ENCODE measurements around the gene SCN9A. TPM values are rescaled to one million over a fixed set of nuclear protein-coding genes. Genes with fewer than 3 reads are reported as not detected.

SCN9A gene
- total and polyA plus RNA-seq, 10 of the 15 experiments (the other 5 are each of a cell fraction or from before 2014, with no cell fraction given), result 0.04 to 0.08 (median 0.08) TPM; not detected in 7

- TF ChIP-seq CEBPB (IDR thresholded peaks at IDR 0.05; ENCODE audit: borderline replicate concordance in 1 of 2, low read depth in 2 of 2, low read length in 2 of 2), result no peak
- TF ChIP-seq ATF2 (IDR thresholded peaks at IDR 0.05; ENCODE audit: low read length), result no peak
- no peak for TF ChIP-seq MEF2B (IDR thresholded peaks at IDR 0.05; ENCODE audit: partially characterized antibody, poor library complexity, severe bottlenecking)
- TF ChIP-seq ZBTB33 (IDR thresholded peaks at IDR 0.05), result no peak
- TF ChIP-seq EZH2 (IDR thresholded peaks at IDR 0.05; ENCODE audit: borderline replicate concordance, control insufficient read depth, low read depth, low read length), result no peak
Observed at GRCh38 chr2:166382448-166382847, 6.7 kb upstream of the SCN9A start (continued).

GRCh38 chr2:166380615-166381014 lies 4.9 kb upstream of the SCN9A start:
- H3K27ac ChIP-seq (ENCODE audit: control insufficient read depth, insufficient read depth), result no peak overlapping the region
- H3K9me3 ChIP-seq (replicated peaks; ENCODE audit: control insufficient read depth, insufficient read depth, low read length), result no peaks in the 10 kb centered on the region
- no peak overlapping the region for H3K9ac ChIP-seq (ENCODE audit: control insufficient read depth, insufficient read depth, low read length)
- SMC1A ChIA-PET (ENCODE audit: uncharacterized antibody, unreplicated experiment), result interaction anchor here (0.9 kb wide), 1 partner anchor 9 kb away, joined by 3 read pairs; no protein-coding TSS in a partner anchor
- no peaks in the 10 kb centered on the region for H3K4me1 ChIP-seq (ENCODE audit: control insufficient read depth, insufficient read depth, low read length)
- in situ Hi-C loops (cut with MboI) (no loop called here), intact Hi-C loops (cut with micrococcal nuclease; ENCODE audit: unreplicated experiment) (no loop called here)
- POLR2A ChIA-PET, result no interaction called here
- no peak overlapping the region for H3K4me3 ChIP-seq
- RAD21 ChIA-PET (ENCODE audit: unreplicated experiment), result no interaction called here
- CTCF ChIA-PET, result no interaction called here
- no peak for DNase-seq (ENCODE audit: low read depth, low spot score)
- ATAC-seq, result no peak
- H4K20me1 ChIP-seq (ENCODE audit: control insufficient read depth, insufficient read depth), result no peaks in the 10 kb centered on the region
- TF ChIP-seq SMC3 (IDR thresholded peaks at IDR 0.05; ENCODE audit: borderline replicate concordance, low read length) (no peak), RAD21 (IDR thresholded peaks at IDR 0.05; ENCODE audit: insufficient read depth, low read depth, low read length) (no peak), CREM (IDR thresholded peaks at IDR 0.05; ENCODE audit: low read depth) (no peak)
- no peaks in the 10 kb centered on the region for H3K36me3 ChIP-seq (ENCODE audit: control insufficient read depth in 2 of 2, insufficient read depth in 2 of 2, low read length in 1 of 2)
- no peaks in the 10 kb centered on the region for H3K79me2 ChIP-seq (ENCODE audit: control insufficient read depth, insufficient read depth, low read length)
- no peak for FAIRE-seq
- no peak overlapping the region for H3K4me2 ChIP-seq (ENCODE audit: control insufficient read depth, insufficient read depth)
- H3K27me3 ChIP-seq (replicated peaks in 1 of 2; ENCODE audit: control insufficient read depth in 2 of 2, insufficient read depth in 2 of 2, low read length in 1 of 2), result no peaks in the 10 kb centered on the region; a peak in 2 of 4 replicates
- 0% methylated on average over 1 of the region's 1 CpG for WGBS (ENCODE audit: insufficient coverage, insufficient replicate concordance, low lambda C conversion rate, missing lambda C conversion rate)
- no TSS peak for BruUV-seq (replicated peaks)
- no peak overlapping the region for H2AFZ ChIP-seq (ENCODE audit: control insufficient read depth, low read depth, low read length)

Measured in GM12878 (cell line).